ENCODE measurements around the gene LDB2. TPM values are rescaled to one million over a fixed set of nuclear protein-coding genes. Genes with fewer than 3 reads are reported as not detected.
"Not testable (repeated sequence)": the region's sequence is repeated elsewhere in the genome, so short reads cannot be mapped to it uniquely, and the experiment has no call there.

Gene LDB2
- total and polyA plus RNA-seq, 2 donors (not counting 3 experiments of a cell fraction or from before 2014, with no cell fraction given): 127 to 223 TPM

GRCh38 chr4:16524406-16524805 is 374.0 kb downstream of the LDB2 start:
- Histone ChIP-seq H3K36me3 (ENCODE audit: control insufficient read depth in 2 of 2, extremely low read depth in 1 of 2, insufficient read depth in 2 of 2, low read length in 2 of 2) (no peaks in the 10 kb centered on the region), H3K4me2 (ENCODE audit: insufficient read depth, low read length) (no peak overlapping the region), H3K9me1 (replicated peaks; ENCODE audit: control insufficient read depth, extremely low read depth, insufficient read depth, low read length) (no peaks in the 10 kb centered on the region), H3K27ac (ENCODE audit: insufficient read depth, low read depth, low read length) (no peak overlapping the region), H3K27me3 (ENCODE audit: control insufficient read depth in 2 of 2, insufficient read depth in 2 of 2, low read length in 2 of 2) (no peaks in the 10 kb centered on the region), H3K4me1 (ENCODE audit: control insufficient read depth, extremely low read depth, insufficient read depth, low read length) (no peaks in the 10 kb centered on the region), H3K9me3 (replicated peaks; ENCODE audit: control insufficient read depth, insufficient read depth, low read length) (no peaks in the 10 kb centered on the region), H3K79me2 (ENCODE audit: control insufficient read depth, insufficient read depth, low read length) (no peaks in the 10 kb centered on the region), H3K4me3 (replicated peaks in 1 of 3; ENCODE audit: insufficient read depth in 1 of 3, low read depth in 1 of 3, low read length in 3 of 3) (no peak overlapping the region), H4K20me1 (replicated peaks; ENCODE audit: control insufficient read depth, extremely low read depth, insufficient read depth, low read length) (no peaks in the 10 kb centered on the region), H2AFZ (ENCODE audit: low read depth, low read length) (no peak overlapping the region), H3K9ac (replicated peaks; ENCODE audit: extremely low read depth, insufficient read depth, low read length) (no peak overlapping the region)
- dilution Hi-C loops (cut with MboI; ENCODE audit: extremely low pct_ligation_motif_present, low sequenced_read_pairs) (no loop called here), intact Hi-C loops (cut with micrococcal nuclease) (no loop called here)
- no peak for TF ChIP-seq FOS (IDR thresholded peaks at IDR 0.05; ENCODE audit: borderline replicate concordance, insufficient read depth, low read length)
- TF ChIP-seq JUN (IDR thresholded peaks at IDR 0.05; ENCODE audit: borderline replicate concordance, insufficient read depth, insufficient read length, low read depth): no peak
- TF ChIP-seq EZH2 (IDR thresholded peaks at IDR 0.05; ENCODE audit: borderline replicate concordance, low read depth, low read length, severe bottlenecking): no peak
- no peak for TF ChIP-seq POLR2A (IDR thresholded peaks at IDR 0.05; ENCODE audit: low read depth, low read length)
- no peak for TF ChIP-seq CTCF (IDR thresholded peaks at IDR 0.05; ENCODE audit: extremely low read depth in 1 of 2, insufficient read depth in 1 of 2, low read depth in 1 of 2, low read length in 2 of 2)
- TF ChIP-seq POLR2AphosphoS5 (IDR thresholded peaks at IDR 0.05; ENCODE audit: insufficient read depth, low read depth, low read length): no peak
- TF ChIP-seq GATA2 (IDR thresholded peaks at IDR 0.05; ENCODE audit: insufficient read depth, insufficient read length, low read depth, low read length): no peak
- no peak for TF ChIP-seq MAX (IDR thresholded peaks at IDR 0.05; ENCODE audit: insufficient read depth, insufficient read length)
- TF ChIP-seq MYC (IDR thresholded peaks at IDR 0.05; ENCODE audit: low read depth, low read length): no peak
- ChIA-PET POLR2A (no interaction called here), CTCF (no interaction called here)
- DNase-seq (ENCODE audit: low read depth, low spot score) (no peak), FAIRE-seq (no peak)
- no TSS peak for BruUV-seq (replicated peaks)

- H3K9me3 ChIP-seq (replicated peaks; ENCODE audit: control insufficient read depth, insufficient read depth, low read length); CTCF ChIA-PET; H4K20me1 ChIP-seq (replicated peaks; ENCODE audit: control insufficient read depth, extremely low read depth, insufficient read depth, low read length); DNase-seq (ENCODE audit: low read depth, low spot score); H3K27ac ChIP-seq (ENCODE audit: insufficient read depth, low read depth, low read length); H3K36me3 ChIP-seq (ENCODE audit: control insufficient read depth in 2 of 2, extremely low read depth in 1 of 2, insufficient read depth in 2 of 2, low read length in 2 of 2); dilution Hi-C loops (cut with MboI; ENCODE audit: extremely low pct_ligation_motif_present, low sequenced_read_pairs); H3K9ac ChIP-seq (replicated peaks; ENCODE audit: extremely low read depth, insufficient read depth, low read length); H3K4me3 ChIP-seq (replicated peaks in 1 of 3; ENCODE audit: insufficient read depth in 1 of 3, low read depth in 1 of 3, low read length in 3 of 3); FAIRE-seq; H2AFZ ChIP-seq (ENCODE audit: low read depth, low read length); H3K4me1 ChIP-seq (ENCODE audit: control insufficient read depth, extremely low read depth, insufficient read depth, low read length); BruUV-seq (replicated peaks); POLR2A ChIA-PET; H3K9me1 ChIP-seq (replicated peaks; ENCODE audit: control insufficient read depth, extremely low read depth, insufficient read depth, low read length); H3K4me2 ChIP-seq (ENCODE audit: insufficient read depth, low read length); H3K79me2 ChIP-seq (ENCODE audit: control insufficient read depth, insufficient read depth, low read length); H3K27me3 ChIP-seq (ENCODE audit: control insufficient read depth in 2 of 2, insufficient read depth in 2 of 2, low read length in 2 of 2); intact Hi-C loops (cut with micrococcal nuclease): not testable (repeated sequence)
These were observed 374.9 kb downstream of the LDB2 start for GRCh38 chr4:16523526-16523925.
